C4-2B (cell line): ENCODE measurements around the gene ARMC8.

Experiments
- CTCF ChIP-seq: fragments of 450-650 bp; conservative IDR thresholded peaks from 2 replicates; pipeline ENCODE4 v1.5.1; 2017; ENCODE audit warnings: mild to moderate bottlenecking
- ZFX ChIP-seq: fragments of 450-650 bp; IDR thresholded peaks from 2 replicates; pipeline ENCODE4 v1.6.1; 2017

- no peak for TF ChIP-seq CTCF
- TF ChIP-seq ZFX: no peak
Measured at GRCh38 chr3:138219255-138219654, 32.2 kb downstream of the ARMC8 start.
